Measurements from ENCODE around the gene GRIN2A.

GRCh38 chr16:9800186-9800738, 382.0 kb downstream of the GRIN2A start:
- TF ChIP-seq POLR2A (IDR thresholded peaks at IDR 0.05; ENCODE audit: low read length): no peak
- no peak for TF ChIP-seq GATA1 (IDR thresholded peaks at IDR 0.05; ENCODE audit: low read depth, low read length)

Data from erythroblast (primary cell).